ENCODE data around the gene WWP2.

The WWP2 gene

DNA sequence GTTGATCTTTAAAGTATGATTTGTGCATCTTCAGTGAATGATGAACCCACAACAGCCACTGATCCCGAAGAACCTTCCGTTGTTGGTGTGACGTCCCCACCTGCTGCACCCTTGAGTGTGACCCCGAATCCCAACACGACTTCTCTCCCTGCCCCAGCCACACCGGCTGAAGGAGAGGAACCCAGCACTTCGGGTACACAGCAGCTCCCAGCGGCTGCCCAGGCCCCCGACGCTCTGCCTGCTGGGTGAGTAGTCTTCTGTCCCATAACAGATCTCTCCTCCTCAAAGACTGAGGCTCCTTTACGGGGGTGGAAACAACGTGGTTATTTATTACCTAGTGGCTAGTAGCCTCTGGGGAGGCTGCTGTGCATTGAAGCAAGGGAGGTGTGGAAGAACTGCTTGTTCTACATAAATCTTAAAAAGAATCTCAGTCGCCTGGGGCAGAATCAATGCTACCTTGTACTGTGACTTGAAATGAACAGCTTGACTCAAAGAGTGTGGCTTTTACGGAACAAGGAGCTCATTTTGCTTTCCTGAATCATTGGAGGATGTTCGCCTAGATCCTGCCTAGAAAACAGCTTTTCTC, 126.0 kb downstream of the WWP2 start:
- DNase-seq (ENCODE audit: low read depth in 2 of 3, low spot score in 2 of 3): no peak

DNA sequence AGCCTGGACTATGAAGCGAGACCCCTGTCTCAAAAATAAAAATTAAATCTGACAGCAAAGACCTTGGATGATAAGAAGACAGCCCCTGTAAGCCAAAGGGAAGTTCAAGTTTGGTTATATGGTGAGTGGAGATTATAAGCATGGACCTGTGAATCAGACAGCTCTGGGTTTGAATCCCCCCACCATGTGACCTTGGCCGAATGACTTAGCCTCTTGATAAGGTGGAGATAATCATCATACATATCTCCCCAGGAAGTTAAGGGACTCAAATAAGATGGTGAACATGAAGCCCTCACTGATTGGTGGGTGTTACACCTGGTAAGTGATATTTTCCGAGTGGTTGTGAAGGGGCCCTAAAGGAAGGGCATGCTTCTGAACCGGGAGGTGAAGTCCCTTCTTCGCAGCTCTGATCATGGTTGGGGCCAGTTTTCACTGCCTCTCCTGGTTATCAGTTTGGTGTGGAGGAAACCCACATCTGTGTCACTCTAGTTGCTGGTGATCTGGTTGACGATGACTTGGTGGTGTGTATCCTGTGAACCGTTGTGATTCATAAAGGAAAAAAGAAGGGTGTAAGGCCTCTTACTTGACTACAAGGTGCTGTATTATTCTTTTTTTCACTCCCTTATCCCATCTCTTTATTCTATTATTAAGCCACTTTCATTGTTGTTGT, 127.3 kb downstream of the WWP2 start:
- DNase-seq (ENCODE audit: low read depth in 2 of 3, low spot score in 2 of 3): no peak

DNA sequence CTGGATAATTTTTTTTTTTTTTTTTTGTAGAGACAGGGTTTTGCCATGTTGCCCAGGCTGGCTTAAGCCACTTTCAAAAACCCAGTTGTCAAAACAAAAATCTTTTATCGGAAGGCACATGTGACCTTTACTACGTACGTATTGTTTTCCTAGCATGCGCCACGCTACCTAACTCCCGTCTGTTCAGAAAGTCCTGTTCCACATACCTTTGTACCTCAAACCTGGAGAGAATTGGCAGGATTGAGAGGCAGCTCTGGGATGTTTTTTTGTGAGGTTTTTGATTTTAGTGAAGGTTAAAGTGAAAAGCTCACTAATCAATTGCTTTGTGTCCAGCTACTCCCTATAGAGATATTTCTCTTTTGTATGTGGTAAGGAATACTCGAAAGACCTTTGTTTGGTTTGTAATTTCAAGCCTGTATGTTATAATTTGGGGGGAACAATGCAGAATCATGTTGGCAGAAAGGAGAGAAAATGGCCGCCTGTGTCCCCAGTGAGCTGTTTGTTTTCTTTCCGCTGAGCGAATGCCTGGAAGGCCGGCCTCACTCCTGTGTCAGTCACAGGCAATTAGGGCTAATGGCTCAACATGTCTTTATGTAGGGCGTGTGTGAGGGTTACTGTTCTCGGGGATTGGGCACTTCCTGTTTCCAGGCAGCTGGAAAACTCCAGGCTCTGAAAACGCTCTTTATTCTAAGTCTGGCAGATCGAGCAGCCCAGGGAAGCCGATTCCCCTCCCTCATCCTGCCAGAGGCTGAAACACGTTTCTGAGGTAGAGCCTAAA, 128.2 kb downstream of the WWP2 start:
- no peak for DNase-seq (ENCODE audit: low read depth in 2 of 3, low spot score in 2 of 3)

DNA sequence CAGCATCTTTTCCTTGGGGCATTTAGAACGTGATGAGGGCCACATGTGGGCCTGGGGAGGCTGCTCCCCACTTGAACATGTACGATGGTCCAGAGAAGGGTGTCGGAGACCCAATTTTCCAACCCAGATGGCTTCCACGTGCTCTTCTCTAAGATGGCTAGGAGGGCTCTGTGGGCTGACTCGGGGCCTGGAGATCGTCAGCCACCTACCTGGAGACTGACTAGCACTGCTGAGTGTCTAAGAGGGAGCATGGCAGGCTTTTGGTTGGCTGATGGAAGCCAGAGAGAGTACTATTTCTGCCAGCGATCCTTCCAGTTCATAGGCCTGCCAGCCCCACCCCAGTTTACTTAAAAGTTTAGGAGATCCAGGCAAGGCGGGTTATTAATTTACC, 128.8 kb downstream of the WWP2 start:
- DNase-seq (ENCODE audit: low read depth in 2 of 3, low spot score in 2 of 3): no peak

DNA sequence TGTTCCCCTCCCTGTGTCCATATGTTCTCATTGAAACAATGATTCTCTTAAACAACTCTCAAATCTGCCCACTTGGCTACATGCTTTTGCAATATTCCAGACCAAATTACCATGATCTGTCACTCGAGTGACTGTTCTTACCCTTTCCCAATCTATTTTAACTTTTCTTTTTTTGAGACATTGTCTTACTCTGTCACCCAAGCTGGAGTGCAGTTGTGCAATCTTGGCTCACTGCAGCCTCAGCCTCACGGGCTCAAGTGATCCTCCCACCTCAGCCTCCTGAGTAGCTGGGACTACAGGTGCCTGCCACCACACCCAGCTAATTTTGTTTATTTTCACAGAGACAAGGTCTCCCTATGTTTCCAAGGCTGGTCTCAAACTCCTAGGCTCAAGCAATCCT, 130.2 kb downstream of the WWP2 start:
- DNase-seq (ENCODE audit: low read depth in 2 of 3, low spot score in 2 of 3): no peak

DNA sequence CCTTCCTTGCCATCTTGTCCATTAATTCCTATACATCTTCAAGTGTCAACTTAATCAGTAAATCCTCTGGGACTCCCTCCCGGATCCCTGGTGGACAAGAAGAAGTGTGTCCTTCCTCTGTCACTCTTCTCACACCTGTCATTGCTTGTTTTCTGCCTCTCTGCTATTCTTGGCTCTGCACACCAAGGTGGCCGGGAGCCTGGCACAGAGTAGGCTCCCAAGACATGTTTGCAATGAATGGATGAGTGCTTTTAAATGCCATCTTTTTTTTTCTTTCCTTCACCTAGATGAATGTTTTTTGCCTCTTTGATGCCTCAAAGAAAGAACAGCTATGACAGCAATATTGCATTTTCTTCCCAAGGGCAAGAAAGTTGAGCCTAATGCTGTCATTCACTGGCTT, 131.0 kb downstream of the WWP2 start:
- no peak for DNase-seq (ENCODE audit: low read depth in 2 of 3, low spot score in 2 of 3)

DNA sequence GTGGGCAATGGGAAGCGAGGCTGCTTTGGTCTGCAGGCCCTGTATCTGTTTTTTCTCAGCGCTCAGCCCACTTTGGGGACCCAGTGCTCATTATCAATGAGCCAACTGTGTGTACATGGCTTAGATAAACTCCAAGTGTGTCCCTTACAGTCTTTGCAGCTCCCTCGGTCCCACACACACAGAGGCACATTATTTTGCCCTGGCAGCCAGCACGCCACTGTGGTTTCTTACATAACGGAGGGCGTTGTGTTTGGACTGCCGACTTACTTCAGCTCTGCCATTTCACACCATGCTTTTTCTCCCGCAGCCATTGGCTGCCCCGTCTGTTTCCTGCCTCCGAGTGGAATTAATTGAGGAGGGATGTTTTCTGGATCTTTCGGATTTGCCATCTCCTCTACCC, 132.5 kb downstream of the WWP2 start:
- DNase-seq (ENCODE audit: low read depth in 2 of 3, low spot score in 2 of 3): no peak

DNA sequence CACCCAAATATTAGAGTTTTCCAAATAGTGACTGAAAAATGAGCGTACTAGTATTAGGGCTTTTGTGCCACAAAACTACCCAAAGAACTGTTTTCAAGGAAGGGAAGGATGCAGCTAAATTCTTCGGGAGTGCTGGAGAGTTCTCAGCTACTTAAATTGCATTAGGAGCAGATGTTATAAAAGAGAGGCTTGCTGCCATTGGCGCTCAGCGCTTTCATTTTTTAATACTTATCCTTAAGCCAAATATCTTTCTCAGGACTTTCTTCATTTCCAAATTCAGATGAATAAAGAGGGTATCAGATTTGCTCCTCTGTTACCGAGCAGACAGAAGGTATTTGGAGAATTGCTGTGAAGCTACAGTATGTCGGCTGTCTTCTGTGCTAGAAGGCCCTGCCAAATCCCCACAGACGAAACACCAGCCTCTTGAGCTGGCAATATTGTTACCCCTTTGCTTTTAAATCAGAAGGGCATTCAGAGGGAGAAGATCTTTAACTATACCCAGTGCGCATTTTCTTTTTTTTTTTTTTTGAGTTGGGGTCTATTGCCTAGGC, 141.8 kb downstream of the WWP2 start:
- DNase-seq (ENCODE audit: low read depth in 2 of 3, low spot score in 2 of 3): no peak

DNA sequence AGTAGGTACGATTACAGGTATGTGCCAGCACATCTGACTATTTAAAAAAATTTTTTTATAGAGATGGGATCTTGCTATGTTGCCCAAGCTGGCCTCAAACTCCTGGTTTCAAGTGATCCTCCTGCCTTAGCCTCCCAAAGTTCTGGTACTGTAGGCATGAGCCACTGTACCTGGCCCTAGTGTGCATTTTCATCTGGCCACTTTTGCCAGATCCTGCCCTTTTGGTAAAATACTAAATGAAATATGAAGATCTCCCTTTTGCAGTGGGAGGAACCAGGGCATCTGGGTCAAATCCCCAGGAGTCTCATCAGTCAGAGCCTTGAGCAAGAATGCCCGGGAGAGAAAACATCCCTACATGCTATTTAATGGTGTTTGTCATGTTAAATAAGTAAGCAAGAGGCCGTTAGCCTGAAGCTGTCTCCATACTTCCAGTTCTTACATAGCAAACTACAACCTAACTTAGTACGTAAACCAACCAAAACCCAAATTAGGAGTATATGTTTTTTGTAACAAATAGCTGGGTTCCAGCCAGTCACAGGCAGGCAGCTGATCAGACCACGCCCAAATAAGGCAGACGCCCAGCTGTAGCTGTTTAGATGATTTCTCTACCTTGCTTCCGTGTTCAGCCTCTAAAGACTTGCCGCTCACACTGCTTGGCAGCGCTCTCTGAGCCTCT, 142.5 kb downstream of the WWP2 start:
- no peak for DNase-seq (ENCODE audit: low read depth in 2 of 3, low spot score in 2 of 3)

DNA sequence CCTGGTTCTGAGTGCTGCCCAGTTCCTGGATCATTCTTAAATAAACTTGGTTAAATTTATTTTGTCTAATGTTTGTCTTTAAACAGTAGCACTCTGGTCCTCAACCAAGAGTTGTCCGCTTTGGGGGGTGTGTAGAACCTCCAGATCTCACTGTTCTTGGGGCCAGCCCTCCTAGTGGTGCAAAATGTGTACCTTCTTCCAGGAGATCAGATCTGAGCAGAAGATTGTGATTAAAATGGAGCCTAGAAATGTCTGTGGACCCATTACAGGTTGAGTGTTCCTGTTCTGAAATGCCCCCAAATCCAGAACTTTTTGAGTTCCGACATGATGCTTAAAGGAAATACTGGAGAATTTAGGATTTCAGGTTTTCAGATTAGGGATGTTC, 143.0 kb downstream of the WWP2 start:
- DNase-seq (ENCODE audit: low read depth in 2 of 3, low spot score in 2 of 3): no peak

DNA sequence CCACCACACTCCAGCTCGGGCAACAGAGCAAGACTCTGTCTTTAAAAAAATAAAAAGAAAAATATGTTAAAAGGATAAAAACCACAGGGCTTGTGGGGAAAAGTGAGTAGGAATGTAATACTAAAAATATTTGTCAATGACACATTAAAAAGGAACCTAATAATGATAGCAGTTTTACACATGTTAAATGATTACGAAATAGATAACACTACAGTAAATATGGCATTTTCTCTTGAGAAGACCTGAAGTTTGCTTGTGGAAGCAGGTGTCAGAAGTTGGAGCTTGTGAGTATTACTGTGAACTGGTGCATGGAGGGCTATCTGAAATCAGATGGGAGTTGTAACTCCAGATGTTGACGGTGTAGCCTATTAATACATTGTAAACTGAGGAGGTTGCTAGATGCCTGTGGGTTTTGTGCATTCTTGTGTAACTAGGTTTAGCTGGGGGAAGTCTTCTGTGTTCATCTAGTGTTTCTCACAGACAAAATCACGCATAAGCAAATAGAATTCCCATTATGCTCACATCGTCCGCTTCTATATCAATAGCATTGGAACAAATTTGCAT, 144.8 kb downstream of the WWP2 start:
- DNase-seq (ENCODE audit: low read depth in 2 of 3, low spot score in 2 of 3): no peak

DNA sequence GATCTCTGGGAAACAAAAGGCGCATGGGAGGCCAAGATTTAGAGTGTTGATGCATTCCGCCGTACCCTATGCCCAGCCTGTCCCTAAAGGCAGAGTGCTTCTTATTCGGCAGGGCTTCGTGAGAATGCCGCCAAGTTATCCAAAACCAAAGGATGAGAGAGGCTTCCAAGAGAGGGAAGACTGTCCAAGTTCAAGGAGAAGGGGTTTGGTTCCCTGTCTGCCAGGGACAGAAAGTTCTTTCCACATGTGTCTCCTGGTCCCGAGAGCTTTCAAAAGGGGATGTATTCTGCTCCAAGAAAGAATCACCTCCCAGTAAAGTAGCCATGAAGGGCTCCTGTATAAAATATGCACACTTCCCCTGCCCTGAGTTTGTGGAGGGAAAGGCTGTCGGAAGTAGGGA, 146.9 kb downstream of the WWP2 start:
- no peak for DNase-seq (ENCODE audit: low read depth in 2 of 3, low spot score in 2 of 3)

DNA sequence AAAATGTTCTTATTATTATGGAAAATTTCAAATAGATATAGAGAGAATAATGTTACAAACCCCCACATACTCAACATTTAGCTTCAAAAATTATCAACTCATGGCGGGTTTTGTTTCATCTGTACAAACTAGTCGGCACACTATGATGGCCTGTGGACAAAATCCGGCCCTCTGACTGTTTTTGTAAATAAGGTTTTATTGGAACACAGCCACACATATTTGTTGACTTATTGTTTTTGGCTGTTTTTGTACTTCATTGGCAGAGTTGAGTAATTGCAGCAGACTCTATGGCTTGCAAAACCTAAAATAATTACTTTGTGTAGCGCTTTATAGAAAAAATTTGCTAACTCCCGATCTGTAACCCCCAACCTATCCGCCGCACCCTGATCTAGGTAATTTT, 147.6 kb downstream of the WWP2 start:
- DNase-seq (ENCODE audit: low read depth in 2 of 3, low spot score in 2 of 3): no peak

DNA sequence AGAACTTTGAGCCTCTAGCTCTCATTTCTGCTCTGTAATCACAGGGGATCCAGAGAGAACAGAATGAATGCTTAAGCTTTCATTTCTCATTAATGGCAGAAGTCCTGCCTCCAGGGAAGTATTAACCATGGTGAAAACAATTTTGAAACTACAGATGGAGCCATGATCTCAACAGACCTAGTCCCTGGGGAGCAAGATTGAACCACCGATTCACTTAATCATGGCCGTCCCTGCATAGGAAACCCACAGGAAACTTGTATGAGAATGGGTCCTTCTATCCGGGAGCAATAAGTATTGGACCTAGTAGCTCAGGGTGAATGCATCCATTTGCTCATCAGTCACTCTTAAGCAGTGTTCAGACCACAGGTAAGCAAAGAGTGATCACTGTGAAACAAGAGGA, 148.8 kb downstream of the WWP2 start:
- DNase-seq (ENCODE audit: low read depth in 2 of 3, low spot score in 2 of 3): no peak

DNA sequence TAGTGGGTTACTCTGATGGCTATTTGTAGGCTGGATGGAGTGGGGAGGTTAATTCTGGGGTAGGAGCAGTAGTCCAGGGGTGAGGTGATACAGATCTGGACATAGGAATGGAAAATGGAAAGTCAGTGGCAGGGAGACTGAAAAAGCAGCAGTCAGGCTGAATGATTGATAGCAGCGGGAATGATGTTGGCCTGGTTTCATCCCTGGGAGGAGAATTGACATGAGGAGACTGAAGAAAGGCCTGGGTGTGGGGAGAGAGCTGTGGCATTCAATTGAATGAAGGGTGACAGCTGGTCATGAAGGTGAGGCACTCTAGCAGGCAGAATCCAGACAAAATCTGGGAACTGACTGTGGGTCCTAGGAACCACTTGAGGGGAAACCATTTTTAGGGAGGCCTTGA, 154.3 kb downstream of the WWP2 start:
- DNase-seq (ENCODE audit: low read depth in 2 of 3, low spot score in 2 of 3): no peak

DNA sequence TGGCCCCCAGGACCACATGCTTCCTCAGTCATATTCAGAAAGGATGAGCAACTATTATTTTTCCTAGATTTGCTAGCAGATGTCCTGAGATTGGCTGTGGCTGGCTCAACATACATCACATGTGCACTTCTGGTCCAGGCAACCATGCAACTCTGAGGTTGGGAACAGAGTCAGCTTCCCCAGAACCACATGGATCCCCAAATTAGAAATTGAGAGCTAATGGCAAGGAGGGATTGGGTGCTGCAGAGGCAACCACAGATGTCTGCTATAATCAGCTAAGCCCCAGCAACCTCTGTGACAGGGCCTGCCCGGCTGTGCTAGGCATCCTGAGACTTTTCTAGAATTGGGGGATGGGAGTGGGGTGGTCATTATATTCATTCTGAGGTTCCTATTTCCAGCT, 155.2 kb downstream of the WWP2 start:
- no peak for DNase-seq (ENCODE audit: low read depth in 2 of 3, low spot score in 2 of 3)

DNA sequence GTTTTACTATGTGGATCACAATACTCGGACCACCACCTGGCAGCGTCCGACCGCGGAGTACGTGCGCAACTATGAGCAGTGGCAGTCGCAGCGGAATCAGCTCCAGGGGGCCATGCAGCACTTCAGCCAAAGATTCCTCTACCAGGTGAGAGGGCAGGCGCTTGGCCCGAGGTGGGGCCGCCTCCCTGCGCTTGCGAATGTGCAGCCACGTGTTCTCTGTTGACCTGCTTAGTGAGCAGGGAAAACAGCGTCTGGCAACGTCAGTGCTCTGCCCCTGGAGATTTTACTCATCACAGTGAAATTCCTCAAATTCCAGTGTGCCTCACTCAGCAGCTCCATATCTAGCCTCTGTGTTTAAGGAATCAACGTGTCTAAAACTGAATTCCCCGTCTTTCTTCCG, 155.6 kb downstream of the WWP2 start:
- no peak for DNase-seq (ENCODE audit: low read depth in 2 of 3, low spot score in 2 of 3)

DNA sequence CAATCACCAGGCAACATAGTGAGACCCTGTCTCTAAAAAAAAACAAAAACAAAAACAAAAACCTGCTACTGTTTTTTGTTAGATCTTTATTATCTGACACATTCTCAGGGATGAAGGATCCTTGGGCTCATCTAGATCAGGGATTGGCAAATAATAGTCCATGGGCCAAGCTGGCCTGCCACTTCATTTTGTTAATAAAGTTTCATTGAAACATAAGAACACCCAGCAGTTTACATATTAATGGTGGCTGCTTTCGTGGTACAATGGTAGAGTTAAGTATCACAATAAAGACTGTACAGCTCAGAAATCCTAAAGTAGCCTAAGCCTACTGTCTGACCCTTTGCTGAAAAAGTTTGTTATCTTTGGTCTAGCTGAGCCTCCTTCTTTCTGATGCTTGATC, 156.1 kb downstream of the WWP2 start:
- DNase-seq (ENCODE audit: low read depth in 2 of 3, low spot score in 2 of 3): no peak

DNA sequence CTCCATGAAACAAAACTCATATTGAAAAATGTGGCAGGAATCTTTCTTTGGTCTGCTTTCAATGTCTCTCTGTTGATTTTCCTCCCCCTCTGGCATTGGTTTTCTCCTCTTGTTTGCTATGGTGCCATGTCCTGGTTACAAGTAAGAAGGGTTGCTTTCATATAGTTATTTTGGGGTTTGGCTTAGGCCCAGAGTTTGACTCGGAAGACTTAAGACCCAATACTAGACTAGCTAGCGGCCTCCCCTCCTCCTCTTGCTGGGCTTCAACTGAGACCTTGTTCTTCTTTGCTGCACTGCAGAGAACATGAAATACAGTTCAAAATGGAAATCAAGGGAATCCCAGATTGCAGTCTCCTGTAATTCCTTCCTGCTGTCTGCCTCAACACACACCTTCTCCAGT, 159.0 kb downstream of the WWP2 start:
- DNase-seq (ENCODE audit: low read depth in 2 of 3, low spot score in 2 of 3): no peak

DNA sequence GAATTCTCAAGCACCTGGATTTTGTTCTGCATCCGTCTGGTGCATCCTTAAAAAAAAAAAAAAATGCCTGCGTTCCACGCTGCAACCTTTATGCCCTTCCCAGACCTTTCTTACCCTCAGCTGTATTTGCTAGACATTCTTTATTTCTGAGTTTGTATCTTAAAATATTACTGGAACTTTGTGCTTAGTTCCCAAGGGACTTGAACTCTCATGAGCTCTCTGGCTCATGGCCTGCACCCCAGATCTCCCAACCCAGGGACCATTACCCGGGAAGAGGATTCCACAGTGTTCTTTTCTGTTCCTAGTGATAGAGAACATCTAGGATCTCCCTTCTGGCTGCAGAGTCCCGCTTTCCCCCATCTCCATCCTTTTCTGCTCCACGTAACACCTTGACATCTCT, 160.1 kb downstream of the WWP2 start:
- DNase-seq (ENCODE audit: low read depth in 2 of 3, low spot score in 2 of 3): no peak

DNA sequence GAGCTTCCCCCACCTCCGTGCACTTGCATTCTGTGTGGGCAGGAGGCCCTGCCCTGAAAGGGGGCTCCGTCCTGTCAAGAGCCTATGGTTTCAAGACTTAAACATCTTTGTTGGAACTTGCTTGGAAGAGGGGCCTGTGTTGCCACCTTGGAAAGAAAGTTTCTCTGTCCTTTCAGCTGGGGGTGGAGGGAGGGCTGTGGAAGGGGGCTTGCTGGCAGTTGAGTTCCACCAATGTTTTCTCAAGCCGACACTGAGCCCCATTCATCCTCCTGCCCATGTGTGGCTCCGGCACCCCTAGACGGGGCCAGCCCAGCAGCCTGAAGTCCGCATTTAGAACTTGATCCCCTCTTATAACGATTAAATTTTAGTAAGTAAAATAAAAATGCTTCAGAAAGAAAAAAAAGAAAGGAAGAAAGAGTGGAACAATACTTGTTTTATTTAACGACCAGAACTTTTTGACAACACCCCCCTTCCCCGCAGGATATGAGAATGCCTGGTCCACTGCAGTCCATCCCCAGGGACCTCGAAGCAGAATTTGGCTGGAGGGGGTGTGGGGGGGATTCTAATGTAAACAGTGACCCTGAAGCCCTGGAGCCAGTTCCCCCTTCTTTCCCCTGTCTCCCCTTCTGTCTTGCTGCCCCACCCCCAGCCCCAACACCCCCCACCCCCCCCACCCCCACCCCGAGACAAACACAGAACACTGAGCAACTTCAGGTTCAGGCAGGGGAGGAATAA, 162.1 kb downstream of the WWP2 start:
- no peak for DNase-seq (ENCODE audit: low read depth in 2 of 3, low spot score in 2 of 3)
